Stimulated activated CD4-positive, alpha-beta T cell treated with anti-CD3 and anti-CD28 coated beads, Interleukin-2, amount 100 ng/mL, for 24 hours (primary cell): Measurements from ENCODE around the gene ANAPC16.
A peak's percentile ranks its signal among the peaks of the same experiment; 100 is the strongest.
"Not testable (repeated sequence)": the region's sequence is repeated elsewhere in the genome, so short reads cannot be mapped to it uniquely, and the experiment has no call there.

Source experiments
- DNase-seq, 2 donors: peaks; one replicate each; pipeline ENCODE4 v3.0.0-alpha.2; 2020

ANAPC16 gene

GRCh38 chr10:72218325-72218724 is 2.5 kb downstream of the ANAPC16 start:
- DNase-seq, result no peak

GRCh38 chr10:72218726-72219125 is 2.9 kb downstream of the ANAPC16 start:
- no peak for DNase-seq

GRCh38 chr10:72219235-72219814 is 3.5 kb downstream of the ANAPC16 start:
- DNase-seq, result no peak

- no peak for DNase-seq
These were observed 4.8 kb downstream of the ANAPC16 start for GRCh38 chr10:72220637-72221036.

- DNase-seq, result no peak
These were observed 5.5 kb downstream of the ANAPC16 start for GRCh38 chr10:72221278-72221677.

GRCh38 chr10:72223743-72224101 is 7.9 kb downstream of the ANAPC16 start:
- no peak for DNase-seq

GRCh38 chr10:72224191-72224590 is 8.4 kb downstream of the ANAPC16 start:
- not testable (repeated sequence) for DNase-seq

- DNase-seq, result no peak
These were observed 10.7 kb downstream of the ANAPC16 start for GRCh38 chr10:72226418-72227027.

- DNase-seq, result no peak
These were observed 12.0 kb downstream of the ANAPC16 start for GRCh38 chr10:72227826-72228225.

- DNase-seq, result no peak
These were observed 12.5 kb downstream of the ANAPC16 start for GRCh38 chr10:72228318-72228751.

GRCh38 chr10:72229261-72230251 is 13.7 kb downstream of the ANAPC16 start:
- no peak for DNase-seq

- no peak for DNase-seq
These were observed 17.8 kb downstream of the ANAPC16 start for GRCh38 chr10:72233621-72234020.

- no peak for DNase-seq
These were observed 18.8 kb downstream of the ANAPC16 start for GRCh38 chr10:72234560-72235095.

GRCh38 chr10:72235544-72236279 is 19.9 kb downstream of the ANAPC16 start:
- no peak for DNase-seq

- no peak for DNase-seq
These were observed 22.8 kb downstream of the ANAPC16 start for GRCh38 chr10:72238392-72239175.

- DNase-seq, result no peak
These were observed 23.6 kb downstream of the ANAPC16 start for GRCh38 chr10:72239409-72239808.

GRCh38 chr10:72240371-72240770 is 24.6 kb downstream of the ANAPC16 start:
- no peak for DNase-seq

GRCh38 chr10:72241691-72242252 is 26.0 kb downstream of the ANAPC16 start:
- DNase-seq, result no peak

GRCh38 chr10:72242675-72243074 is 26.9 kb downstream of the ANAPC16 start:
- peak in 1 of 2 donors; percentile 23 for DNase-seq

- DNase-seq, result no peak
These were observed 28.1 kb downstream of the ANAPC16 start for GRCh38 chr10:72243822-72244437.

GRCh38 chr10:72244573-72245038 is 28.8 kb downstream of the ANAPC16 start:
- no peak for DNase-seq
